Globus pallidus (tissue), 1 donor: Measurements from ENCODE around the gene ATP8B1.
"Not testable (repeated sequence)": the region's sequence is repeated elsewhere in the genome, so short reads cannot be mapped to it uniquely, and the experiment has no call there.

Source experiments
- DNase-seq: peaks from one replicate; pipeline ENCODE4 v3.0.0-alpha.2; 2015; ENCODE audit warnings: low spot score

The ATP8B1 gene

GRCh38 chr18:57719211-57719935 is 83.7 kb downstream of the ATP8B1 start:
- not testable (repeated sequence) for DNase-seq

GRCh38 chr18:57716549-57716948 is 86.6 kb downstream of the ATP8B1 start:
- no peak for DNase-seq

- DNase-seq = no peak
Observed at GRCh38 chr18:57715671-57716070, 87.4 kb downstream of the ATP8B1 start.

- DNase-seq = no peak
Observed at GRCh38 chr18:57715073-57715472, 88.0 kb downstream of the ATP8B1 start.

- DNase-seq = no peak
Observed at GRCh38 chr18:57710226-57710625, 92.9 kb downstream of the ATP8B1 start.

GRCh38 chr18:57709335-57709734 is 93.8 kb downstream of the ATP8B1 start:
- no peak for DNase-seq

- no peak for DNase-seq
Observed at GRCh38 chr18:57708288-57708687, 94.8 kb downstream of the ATP8B1 start.

GRCh38 chr18:57705832-57706595 is 97.1 kb downstream of the ATP8B1 start:
- DNase-seq = no peak

GRCh38 chr18:57705011-57705410 is 98.1 kb downstream of the ATP8B1 start:
- DNase-seq = no peak

GRCh38 chr18:57698571-57699276 is 104.4 kb downstream of the ATP8B1 start:
- DNase-seq = peak; percentile 9

GRCh38 chr18:57697426-57697825 is 105.7 kb downstream of the ATP8B1 start:
- DNase-seq = no peak

- no peak for DNase-seq
Observed at GRCh38 chr18:57696271-57696670, 106.8 kb downstream of the ATP8B1 start.

- no peak for DNase-seq
Observed at GRCh38 chr18:57691363-57691762, 111.8 kb downstream of the ATP8B1 start.

- no peak for DNase-seq
Observed at GRCh38 chr18:57687970-57688369, 115.1 kb downstream of the ATP8B1 start.

- DNase-seq = no peak
Observed at GRCh38 chr18:57683470-57683869, 119.6 kb downstream of the ATP8B1 start.

- no peak for DNase-seq
Observed at GRCh38 chr18:57677262-57678211, 125.6 kb downstream of the ATP8B1 start.

- DNase-seq = no peak
Observed at GRCh38 chr18:57674891-57675290, 128.2 kb downstream of the ATP8B1 start.

- no peak for DNase-seq
Observed at GRCh38 chr18:57670046-57670445, 133.1 kb downstream of the ATP8B1 start.

GRCh38 chr18:57668021-57668420 is 135.1 kb downstream of the ATP8B1 start:
- no peak for DNase-seq

- no peak for DNase-seq
Observed at GRCh38 chr18:57666818-57667497, 136.2 kb downstream of the ATP8B1 start.

GRCh38 chr18:57664568-57665165 is 138.4 kb downstream of the ATP8B1 start:
- DNase-seq = no peak
